ENCODE data around the gene CCDC33. TPM values are rescaled to one million over a fixed set of nuclear protein-coding genes. Genes with fewer than 3 reads are reported as not detected.

The CCDC33 gene
- total RNA-seq, 1 experiment from 2014 or later, result 0.15 TPM

GRCh38 chr15:74263466-74263865 lies 27.3 kb downstream of the CCDC33 start:
- Histone ChIP-seq H3K9me2 (ENCODE audit: insufficient read depth) (no peaks in the 10 kb centered on the region), H3K9me3 (ENCODE audit: control insufficient read depth in 1 of 2, insufficient read depth in 1 of 2, low read depth in 1 of 2, low read length in 2 of 2) (no peaks in the 10 kb centered on the region), H4K20me1 (ENCODE audit: insufficient read depth) (no peaks in the 10 kb centered on the region), H3K27me3 (ENCODE audit: insufficient read depth, low read length) (peaks cover 56% of the 10 kb centered on the region), H3K36me3 (ENCODE audit: control insufficient read depth in 1 of 2, insufficient read depth in 2 of 2, low read length in 2 of 2) (no peaks in the 10 kb centered on the region), H2AFZ (ENCODE audit: low read depth, low read length, poor library complexity, severe bottlenecking) (no peak overlapping the region), H3K79me2 (ENCODE audit: insufficient read depth, low read length) (no peaks in the 10 kb centered on the region), H3K27ac (ENCODE audit: low read depth, low read length) (no peak overlapping the region), H3K4me2 (ENCODE audit: low read length) (no peak overlapping the region), H3K4me3 (replicated peaks in 1 of 2; ENCODE audit: low read depth in 1 of 2, low read length in 2 of 2) (no peak overlapping the region), H3K4me1 (ENCODE audit: control insufficient read depth in 1 of 2, insufficient read depth in 2 of 2, low read length in 2 of 2) (no peaks in the 10 kb centered on the region), H3K9ac (ENCODE audit: low read length) (no peak overlapping the region)
- CTCF ChIA-PET, result interaction anchor here (0.6 to 1.2 kb wide), 2 partner anchors 44 to 277 kb away, joined by 3 to 5 read pairs; no protein-coding TSS in a partner anchor
- ATAC-seq, result no peak
- intact Hi-C loops (cut with micrococcal nuclease), result no loop called here
- no peak for TF ChIP-seq CBX3 (IDR thresholded peaks at IDR 0.05; ENCODE audit: low read depth)
- TF ChIP-seq ELF1 (IDR thresholded peaks at IDR 0.05; ENCODE audit: borderline replicate concordance, low read depth), result no peak
- no peak for TF ChIP-seq FOSL1 (IDR thresholded peaks at IDR 0.05; ENCODE audit: low read depth)
- no peak for TF ChIP-seq EZH2 (IDR thresholded peaks at IDR 0.05)
- no peak for TF ChIP-seq ATF3 (IDR thresholded peaks at IDR 0.05)
- TF ChIP-seq ZFX (IDR thresholded peaks at IDR 0.05), result no peak
- no peak for TF ChIP-seq SP1 (IDR thresholded peaks at IDR 0.05; ENCODE audit: low read depth)
- no peak for TF ChIP-seq ZBTB33 (IDR thresholded peaks at IDR 0.05; ENCODE audit: extremely low read depth, insufficient replicate concordance, low read length)
- no peak for TF ChIP-seq ZNF274 (IDR thresholded peaks at IDR 0.05; ENCODE audit: low read depth, low read length)
- TF ChIP-seq CTCF (IDR thresholded peaks at IDR 0.05 in 2 of 3, conservative IDR thresholded peaks at IDR 0.05 in 1 of 3; ENCODE audit: borderline replicate concordance in 1 of 3, insufficient read depth in 1 of 3, low read depth in 2 of 3, low read length in 2 of 3), result no peak
- RAD21 ChIA-PET (ENCODE audit: low non-redundant PET in 1 of 2, low total read pairs in 2 of 2, uncharacterized antibody in 2 of 2, unreplicated experiment in 2 of 2), result no interaction called here
- POLR2A ChIA-PET, result no interaction called here
- BruUV-seq (replicated peaks), result no TSS peak
- DNase-seq (ENCODE audit: low read depth, low spot score), result no peak

Data from HCT116 (cell line).